Upper lobe of left lung (tissue), 4 donors: ENCODE data around the gene ZNF423.

Experiments
- CTCF ChIP-seq, 6 experiments: fragments of 450-650 bp in 4 of 6; fragments of 200-600 bp in 2 of 6; sonication (generic) in 2 of 6; IDR thresholded peaks; one replicate each; pipeline ENCODE4 v1.5.1; 2016 to 2019; ENCODE audit warnings: antibody characterized with exemption in 6 of 6
- EP300 ChIP-seq, 4 donors: sonication (generic); formaldehyde crosslinking; IDR thresholded peaks; one replicate each; pipeline ENCODE4 v1.5.1; 2017; ENCODE audit warnings: antibody characterized with exemption in 4 of 4, control low read depth in 2 of 4

GRCh38 chr16:49575346-49576172 is 280.4 kb downstream of the ZNF423 start:
- no peak for TF ChIP-seq CTCF (IDR thresholded peaks at IDR 0.05)
- no peak for TF ChIP-seq EP300 (IDR thresholded peaks at IDR 0.05)
